Renal cortex interstitium (tissue), 11 donors: ENCODE data around the gene LMBR1L. TPM values are rescaled to one million over a fixed set of nuclear protein-coding genes. Genes with fewer than 3 reads are reported as not detected.
"Not testable (repeated sequence)": the region's sequence is repeated elsewhere in the genome, so short reads cannot be mapped to it uniquely, and the experiment has no call there.

Experiments
- DNase-seq, 11 donors: peaks; one replicate each; pipeline ENCODE4 v3.0.0-alpha.2; 2013; ENCODE audit warnings: low read depth in 9 of 11, low spot score in 4 of 11; ENCODE audit errors: extremely low read depth in 1 of 11
- polyA plus RNA-seq, 3 donors: library from polyadenylated mRNA; unstranded; fragments of 120-200 nt; gene quantifications; one replicate each; pipeline ENCODE4 v1.2.1, GENCODE V29; 2013; ENCODE audit not compliant: insufficient read length in 3 of 3

LMBR1L gene
- polyA plus RNA-seq, 3 donors, result 72.3 to 116 (median 76.4) TPM

DNA sequence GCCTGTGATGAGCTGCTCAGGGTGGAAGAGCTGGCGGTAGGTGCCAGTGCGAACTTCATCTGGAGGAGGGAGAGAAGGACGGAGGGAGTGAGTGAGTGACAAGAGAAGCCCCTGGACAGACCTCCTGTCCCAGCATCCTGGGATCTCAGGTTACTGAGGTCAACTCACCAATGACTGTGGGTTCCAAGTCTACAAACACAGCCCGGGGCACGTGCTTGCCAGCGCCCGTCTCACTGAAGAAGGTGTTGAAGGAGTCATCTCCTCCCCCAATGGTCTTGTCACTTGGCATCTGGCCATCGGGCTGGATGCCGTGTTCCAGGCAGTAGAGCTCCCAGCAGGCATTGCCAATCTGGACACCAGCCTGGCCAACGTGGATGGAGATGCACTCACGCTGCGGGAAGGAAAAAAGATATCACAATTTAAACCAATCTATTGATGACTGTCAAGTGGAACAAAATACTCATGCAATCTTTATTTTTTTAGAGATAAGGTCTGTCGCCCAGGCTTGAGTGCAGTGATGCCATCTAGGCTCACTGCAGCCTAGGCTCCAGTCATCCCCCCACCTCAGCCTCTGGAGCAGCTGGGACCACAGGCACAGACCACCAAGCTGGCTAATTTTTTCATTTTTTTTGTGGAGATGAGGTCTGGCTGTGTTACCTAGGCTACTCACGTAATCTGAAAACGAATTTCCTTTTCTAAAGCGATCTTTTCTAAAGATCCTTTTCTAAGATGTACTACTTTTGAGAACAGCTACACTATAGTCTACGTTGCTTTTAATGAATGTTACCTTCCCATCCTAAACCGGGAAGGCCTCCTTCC is 18.9 kb upstream of the LMBR1L start:
- no peak for DNase-seq

DNA sequence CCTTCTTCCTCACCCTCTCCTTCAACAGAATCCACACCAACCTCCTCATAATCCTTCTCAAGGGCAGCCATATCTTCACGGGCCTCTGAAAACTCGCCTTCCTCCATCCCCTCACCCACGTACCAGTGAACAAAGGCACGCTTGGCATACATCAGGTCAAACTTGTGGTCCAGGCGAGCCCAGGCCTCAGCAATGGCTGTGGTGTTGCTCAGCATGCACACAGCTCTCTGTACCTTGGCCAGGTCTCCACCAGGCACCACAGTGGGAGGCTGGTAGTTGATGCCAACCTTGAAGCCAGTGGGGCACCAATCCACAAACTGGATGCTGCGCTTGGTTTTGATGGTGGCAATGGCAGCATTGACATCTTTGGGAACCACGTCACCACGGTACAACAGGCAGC is 17.3 kb upstream of the LMBR1L start:
- DNase-seq, result not testable (repeated sequence)

DNA sequence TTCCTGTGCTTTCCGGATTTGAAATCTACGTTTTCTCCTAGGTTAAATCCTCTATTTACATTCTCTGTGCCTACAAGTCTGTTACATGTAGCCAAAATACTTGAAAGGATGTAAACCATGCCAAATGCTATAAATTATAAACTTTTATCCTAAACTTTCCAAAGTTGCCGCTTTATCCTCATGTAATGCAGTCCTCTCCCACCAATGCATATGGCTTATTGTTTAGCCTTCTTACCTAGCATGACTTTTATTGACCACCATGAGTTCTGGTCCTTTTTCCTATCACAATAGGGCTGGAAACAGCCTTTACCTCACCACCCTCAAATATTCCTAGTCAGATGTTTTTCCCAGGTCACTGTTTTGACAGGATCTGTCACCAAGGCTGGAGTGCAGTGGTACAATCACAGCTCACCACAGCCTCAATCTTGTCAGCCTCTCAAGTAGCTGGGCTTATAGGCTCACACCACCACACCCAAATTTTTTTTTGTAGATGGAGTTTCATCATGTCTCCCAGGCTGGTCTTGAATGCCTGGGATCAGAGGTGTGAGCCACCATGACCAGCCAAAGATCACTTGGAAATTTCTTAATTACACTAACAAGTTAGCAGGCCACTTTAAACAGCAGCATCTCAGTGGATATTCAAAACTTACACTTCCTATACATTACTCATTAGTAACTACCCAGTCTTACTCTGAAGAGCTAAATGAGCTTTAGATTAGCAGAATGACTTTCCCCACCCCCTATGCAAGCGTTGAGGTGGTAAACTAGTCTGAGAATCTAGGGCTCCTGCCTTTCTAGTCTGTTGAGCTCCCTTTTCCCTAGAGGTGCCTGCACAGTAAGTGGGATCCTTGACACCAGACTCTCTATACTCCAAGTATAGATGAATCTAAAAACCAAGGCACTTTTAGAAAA is 16.5 kb upstream of the LMBR1L start:
- DNase-seq, result no peak

DNA sequence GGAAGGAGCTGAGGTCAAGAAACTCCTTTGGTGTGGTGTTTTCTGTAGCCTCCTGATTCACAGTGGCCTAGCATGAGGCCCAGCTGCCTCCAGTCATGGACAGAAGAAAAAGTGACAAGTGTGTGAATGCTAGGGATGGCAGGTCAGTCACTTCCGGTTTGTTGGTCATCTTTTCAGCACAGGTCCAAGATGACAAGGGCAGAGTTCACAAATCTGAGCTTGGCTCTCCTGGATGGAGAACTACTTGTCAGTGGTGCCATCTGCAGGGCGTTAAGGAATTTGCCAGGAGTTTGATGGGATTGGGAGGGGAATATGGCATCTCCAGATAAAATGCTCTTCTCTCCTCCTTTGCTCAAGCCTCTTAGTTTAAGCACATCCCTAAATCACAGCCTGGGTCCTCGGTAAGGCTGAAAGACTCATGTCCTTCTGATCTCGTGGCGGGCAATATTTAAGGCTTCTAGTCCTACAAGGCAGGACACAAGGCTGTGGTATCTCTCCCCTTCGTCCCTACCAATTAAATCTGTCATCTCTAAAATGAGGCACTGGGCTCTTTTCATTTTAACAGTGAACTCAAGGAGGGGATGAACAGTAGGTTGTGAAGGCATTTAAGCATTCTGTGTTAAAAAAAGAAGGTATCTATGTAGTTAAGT is 10.5 kb upstream of the LMBR1L start:
- DNase-seq, result peak in 1 of 11 donors; percentile 33

DNA sequence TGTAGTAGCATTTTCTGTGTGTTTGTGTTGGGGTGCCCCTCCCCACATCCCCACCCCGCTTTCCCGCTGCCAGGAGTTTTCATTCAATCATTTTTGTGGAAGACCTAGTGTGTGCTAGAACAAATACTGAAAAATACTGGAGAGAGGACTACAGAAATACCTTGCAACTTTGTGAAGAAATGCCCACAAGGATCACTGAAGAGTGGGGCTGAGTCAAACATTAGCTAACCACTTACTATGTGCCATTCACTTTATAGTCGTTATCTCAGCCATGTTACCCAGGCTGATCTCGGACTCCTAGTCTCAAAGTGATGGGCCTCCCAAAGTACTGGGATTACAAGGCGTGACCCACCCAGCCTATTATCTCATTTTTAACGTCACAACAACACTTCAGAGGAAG is 559 bp upstream of the LMBR1L start:
- no peak for DNase-seq

DNA sequence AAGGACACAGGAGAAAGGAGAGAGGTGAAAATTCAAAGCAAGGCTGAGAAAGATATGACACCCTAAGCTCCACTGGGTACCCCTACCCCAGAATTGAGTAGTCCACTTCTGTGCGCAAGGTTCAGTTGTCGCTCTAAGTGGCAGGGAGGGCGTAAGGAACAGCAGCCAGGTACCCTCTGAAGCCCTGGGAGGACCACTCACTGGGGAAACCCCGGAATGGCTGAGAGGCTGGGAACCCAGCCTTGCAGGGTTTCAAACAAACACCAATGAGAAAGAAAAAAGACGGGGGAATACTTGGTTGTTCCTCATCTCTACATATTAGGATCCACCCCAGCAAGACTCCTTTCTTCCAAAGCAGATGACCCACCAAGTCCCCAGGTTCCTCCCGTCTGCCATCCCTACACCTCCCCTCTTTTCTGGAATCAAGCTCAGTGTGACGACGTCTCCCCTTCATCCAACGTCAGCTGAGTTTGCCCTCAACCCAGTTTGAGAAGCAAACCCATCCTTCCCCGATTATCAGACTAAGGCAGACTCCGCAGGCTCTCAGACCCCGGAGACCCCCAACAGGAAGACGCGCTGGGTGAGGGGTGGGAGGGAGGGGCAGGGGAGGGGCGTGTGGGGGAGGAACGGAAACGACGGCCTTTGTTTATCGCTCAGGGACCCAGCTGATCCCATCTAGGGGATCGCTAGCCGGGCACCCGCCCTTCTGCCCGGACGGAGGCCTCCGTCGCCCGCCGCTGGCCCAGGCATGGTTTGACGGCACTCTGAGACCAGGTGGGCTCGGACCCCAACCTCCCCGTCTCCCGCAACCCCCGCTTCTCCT is 795 bp downstream of the LMBR1L start:
- DNase-seq, result peak in 1 of 11 donors; percentile 50

DNA sequence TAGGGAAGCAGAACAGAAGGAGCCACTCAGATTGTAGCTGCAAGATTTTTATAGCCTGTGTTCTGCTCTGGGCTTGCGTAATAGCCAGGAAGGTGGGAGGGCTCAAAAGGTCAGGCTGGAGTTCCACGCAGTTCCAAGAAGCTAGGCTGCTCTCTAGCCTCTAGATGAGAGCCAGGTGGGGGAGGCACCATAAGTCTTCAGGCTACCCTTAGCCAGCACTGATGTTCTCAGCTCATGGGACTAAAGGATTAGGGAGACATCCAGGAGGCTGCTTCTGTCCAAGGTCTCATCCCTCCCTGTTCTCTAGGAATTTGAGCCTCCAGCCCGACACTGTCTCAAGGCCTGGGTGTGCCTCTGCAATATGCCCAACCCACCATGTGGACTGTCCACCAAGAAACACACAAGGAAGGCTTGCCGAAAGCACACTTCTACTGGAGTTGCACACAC is 1.7 kb downstream of the LMBR1L start:
- no peak for DNase-seq

DNA sequence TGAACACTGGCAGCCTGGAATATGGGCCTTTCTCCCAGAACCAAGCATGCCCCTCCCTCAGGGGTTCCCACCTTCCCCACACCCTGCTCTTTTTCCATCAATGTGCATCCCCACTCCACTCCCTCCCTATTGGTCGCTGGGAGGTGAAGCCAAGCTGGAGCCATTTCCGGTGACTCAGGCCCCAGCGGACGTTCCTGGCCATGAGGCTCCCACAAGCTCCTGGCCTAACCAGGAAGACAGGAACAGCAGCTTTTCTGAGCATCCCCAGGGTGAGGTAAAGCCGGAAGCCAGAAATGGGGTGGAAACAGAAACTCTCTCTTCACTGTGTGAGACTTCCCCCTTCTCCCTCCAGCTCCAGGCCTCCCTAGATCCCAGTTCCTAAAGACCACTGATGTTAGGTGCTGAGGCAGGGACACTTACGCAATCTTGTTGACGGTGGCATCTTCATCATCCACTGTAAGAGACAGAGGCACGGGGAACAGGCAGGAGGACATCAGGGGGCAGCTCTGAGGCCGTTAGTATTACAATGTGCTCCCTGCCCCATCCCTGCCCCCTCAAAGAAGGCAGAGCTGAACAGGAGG is 5.1 kb downstream of the LMBR1L start:
- DNase-seq, result no peak

DNA sequence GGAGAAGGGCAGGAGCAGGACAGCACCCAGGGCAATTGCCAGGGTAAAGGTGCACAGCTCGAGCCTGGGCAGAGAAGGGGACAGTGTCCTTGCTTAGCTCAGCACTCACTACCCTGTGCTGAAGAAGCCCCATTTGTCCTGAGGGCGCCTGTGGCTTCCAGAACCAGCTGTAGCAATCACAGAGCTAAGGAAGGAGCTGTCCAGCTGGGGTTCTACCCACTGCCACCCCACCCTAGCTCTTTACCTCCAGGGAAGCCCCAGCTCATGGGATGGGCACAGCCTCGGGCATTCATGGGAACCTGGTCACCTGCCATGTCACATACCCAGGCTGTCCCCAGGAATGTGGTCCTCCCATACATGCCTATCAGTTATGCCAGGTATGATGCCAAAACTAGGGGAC is 5.8 kb downstream of the LMBR1L start:
- DNase-seq, result no peak

DNA sequence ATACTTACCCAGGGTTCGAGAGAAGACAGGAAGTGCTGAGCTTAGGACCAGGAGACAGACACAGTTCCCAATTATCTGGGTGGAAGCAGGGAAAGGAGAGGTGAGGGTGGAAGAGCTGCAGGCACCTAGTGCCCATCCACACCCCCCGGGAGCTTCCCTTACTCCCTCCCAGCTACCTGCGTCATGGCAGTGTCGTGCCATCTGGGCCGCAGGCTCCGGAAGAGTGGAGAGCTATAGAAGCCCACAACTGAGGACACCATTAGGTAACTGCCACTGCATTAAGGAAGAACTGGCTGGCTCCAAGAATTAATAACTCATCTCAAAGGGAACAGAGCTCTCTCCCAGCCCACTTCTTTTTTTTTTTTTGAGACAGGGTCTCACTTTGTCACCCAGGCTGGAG is 10.3 kb downstream of the LMBR1L start:
- DNase-seq, result no peak

DNA sequence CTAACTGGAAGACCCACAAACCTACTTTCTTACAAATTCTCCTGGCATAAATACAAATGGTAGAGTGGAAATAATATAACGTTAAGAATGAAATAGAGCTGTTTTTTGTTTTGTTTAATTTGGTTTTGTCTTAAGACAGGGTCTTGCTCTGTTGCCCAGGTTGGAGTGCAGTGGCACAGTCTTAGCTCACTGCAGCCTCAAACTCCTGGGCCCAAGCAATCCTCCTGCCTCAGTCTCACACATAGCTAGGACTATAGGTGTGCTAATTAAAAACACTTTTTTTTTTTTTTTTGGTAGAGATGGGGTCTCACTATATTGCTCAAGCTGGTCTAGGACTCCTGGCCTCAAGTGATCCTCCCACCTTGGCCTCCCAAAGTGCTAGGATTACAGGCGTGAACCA is 11.9 kb downstream of the LMBR1L start:
- no peak for DNase-seq

DNA sequence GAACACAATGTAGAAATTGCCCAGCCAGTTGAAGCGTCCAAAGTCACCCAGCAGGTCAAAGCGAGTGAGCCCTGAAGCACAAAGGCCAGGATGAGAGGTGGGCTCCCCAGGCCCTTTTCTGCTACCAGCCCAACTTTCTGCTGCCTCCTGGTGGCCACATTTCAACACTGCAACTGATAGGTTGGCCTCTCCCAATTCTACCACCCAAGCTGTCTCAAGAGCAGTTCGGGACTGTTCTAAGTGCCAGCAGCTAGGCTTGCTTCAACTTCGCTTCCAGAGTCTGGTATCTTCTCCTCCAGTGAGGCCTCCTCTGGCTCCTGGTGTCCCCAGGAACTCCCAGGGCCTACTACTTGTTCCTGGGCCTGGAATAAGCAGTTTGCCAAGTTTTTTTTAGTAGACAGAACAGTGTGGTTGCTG is 12.6 kb downstream of the LMBR1L start:
- DNase-seq, result no peak

DNA sequence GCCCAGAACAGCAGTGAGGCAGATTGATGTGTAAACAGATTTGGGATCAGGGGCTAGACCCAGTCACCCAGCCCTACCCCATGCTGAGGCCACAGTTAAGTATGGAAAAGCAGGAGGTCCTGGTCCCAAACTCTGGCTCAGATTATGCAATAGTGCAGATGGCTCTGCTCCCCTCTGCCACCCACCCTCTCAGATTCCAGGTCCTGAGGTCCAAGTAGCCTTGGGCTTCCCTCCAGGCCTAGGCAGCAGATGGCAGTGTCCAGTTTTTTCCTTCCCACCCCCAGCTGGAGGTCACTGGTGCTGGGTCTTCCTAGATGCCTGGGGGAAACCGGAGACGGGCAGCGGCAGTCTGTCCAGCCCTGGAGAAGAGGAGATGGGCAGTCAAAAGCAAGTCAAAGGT is 13.3 kb downstream of the LMBR1L start:
- DNase-seq, result no peak

DNA sequence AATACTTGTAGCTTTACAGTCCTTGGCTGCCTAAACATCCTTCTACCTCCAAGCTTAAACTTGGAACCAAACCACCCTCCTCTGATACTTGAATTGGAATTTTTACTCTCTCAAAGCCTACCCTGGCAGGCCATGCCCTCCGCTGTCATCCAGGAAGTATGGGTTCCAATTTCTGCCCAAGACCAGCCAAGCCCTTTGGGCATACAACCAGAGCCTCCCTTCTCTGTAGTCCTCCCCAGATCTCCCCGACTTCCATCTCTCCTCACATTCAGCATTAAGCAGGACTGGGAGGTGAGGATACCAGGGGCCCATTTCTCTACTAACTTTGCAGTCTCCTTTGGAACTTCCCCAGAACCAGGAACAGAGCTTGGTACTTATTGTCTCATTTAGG is 15.7 kb downstream of the LMBR1L start:
- no peak for DNase-seq

DNA sequence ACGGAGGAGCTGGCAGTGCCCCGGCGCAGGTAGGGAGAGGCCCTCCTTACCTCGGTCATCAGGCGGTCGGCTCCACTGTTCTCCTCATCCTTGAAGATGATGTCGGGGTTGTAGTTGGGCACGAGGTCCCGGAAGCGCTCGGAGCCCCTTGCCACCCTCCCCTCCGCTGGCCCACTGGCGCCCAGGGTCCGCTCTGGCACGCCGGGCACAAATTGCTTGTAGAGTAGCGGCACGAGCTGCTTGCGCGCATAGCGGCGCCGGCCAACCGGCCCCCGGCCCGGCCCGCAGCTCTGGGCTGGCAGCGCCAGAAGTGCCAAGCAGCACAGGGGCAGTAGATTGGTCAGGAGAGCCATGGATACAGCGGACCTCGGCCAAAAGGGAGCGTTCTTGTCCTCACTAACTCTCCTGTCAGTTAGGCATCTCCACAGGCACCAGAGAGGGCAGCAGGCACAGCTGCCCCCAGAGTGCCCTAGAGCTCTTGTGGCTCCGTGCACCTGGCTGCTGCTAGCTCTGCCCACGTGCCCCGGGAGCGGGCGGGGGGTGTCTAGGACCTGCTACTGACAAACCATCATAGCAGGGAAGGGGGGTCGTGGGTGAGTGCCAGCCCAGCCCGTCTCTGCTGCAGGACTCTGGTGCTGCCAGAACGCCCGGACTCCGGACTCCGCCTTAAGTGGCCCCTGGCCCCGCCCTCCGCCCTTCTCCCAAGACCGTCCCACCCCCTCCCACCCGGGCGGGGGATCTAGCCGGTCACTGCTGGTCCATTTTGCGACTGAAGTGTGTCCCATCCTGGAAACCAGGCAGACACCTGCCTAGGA is 16.3 kb downstream of the LMBR1L start, which contains the start of gene DHH:
Gene DHH, minus strand, starts transcription at position 642 of the 815 bp plus-strand sequence. Its CDS starts 289 bp downstream, at position 353.
- no peak for DNase-seq

DNA sequence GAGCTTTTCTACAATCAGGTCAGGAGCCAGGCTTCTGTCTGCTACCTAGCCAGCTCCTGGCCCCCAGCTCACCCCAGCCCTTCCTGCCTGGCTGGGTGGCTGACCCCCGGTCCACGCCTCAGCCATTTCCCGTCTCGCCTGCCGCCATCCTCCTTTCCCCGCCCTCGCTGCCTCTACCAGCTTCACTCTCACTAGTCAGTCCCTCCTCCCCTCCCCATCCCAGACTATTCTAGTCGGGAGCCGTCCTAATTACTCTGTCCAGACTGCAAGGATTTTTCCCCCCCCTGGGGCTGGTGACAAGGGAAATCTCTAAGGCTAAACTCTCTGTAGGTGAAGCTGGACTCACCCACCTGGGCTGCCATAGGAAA is 16.9 kb downstream of the LMBR1L start:
- no peak for DNase-seq

DNA sequence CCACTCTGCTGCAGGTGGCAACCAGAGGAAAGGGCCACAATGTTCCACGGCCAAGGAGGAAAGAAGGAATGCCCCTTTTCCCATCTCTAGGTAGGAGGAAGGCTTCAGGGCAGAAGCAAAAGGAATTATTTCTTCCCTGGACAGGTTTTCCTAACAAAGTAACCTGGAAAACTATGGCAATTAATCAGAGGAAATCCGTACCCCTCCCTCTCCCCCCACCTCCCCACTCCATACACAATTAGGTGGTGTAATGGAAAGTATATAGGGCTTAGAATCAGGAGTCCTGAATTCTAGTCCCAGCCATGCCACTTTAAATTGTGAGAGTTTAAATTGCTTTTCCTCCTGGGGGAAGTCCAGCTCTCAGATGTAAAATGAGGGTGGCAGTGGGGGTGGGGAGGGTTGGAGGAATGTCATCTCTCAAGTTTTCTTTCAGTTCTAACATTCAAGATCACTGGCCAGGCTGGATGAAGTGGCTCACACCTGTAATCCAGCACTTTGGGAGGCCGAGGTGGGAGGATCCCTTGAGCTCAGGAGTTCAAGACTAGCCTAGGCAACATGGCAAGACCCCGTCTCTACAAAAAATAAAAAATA is 17.7 kb downstream of the LMBR1L start:
- no peak for DNase-seq
